Endothelial cell of umbilical vein (primary cell): ENCODE results near the gene PACS1.

ENCODE experiments used
- EZH2 ChIP-seq: IDR thresholded peaks from 2 replicates; pipeline ENCODE4 v1.6.1; 2012; ENCODE audit warnings: borderline replicate concordance, low read depth, mild to moderate bottlenecking, moderate library complexity, low read length, inconsistent platforms; ENCODE audit not compliant: severe bottlenecking
- FOS ChIP-seq: IDR thresholded peaks from 2 replicates; pipeline ENCODE4 v1.6.1; 2011; ENCODE audit warnings: mild to moderate bottlenecking, low read length, moderate library complexity, borderline replicate concordance; ENCODE audit not compliant: insufficient read depth
- MYC ChIP-seq: IDR thresholded peaks from one replicate; pipeline ENCODE4 v1.6.1; 2011; ENCODE audit warnings: mild to moderate bottlenecking, low read depth, low read length
- POLR2A ChIP-seq: IDR thresholded peaks from 2 replicates; pipeline ENCODE4 v1.6.1; 2012; ENCODE audit warnings: low read depth, mild to moderate bottlenecking, control low read depth, low read length
- POLR2AphosphoS5 ChIP-seq: IDR thresholded peaks from 2 replicates; pipeline ENCODE4 v1.6.1; 2012; ENCODE audit warnings: low read depth, mild to moderate bottlenecking, control low read depth, low read length, moderate library complexity; ENCODE audit not compliant: insufficient read depth
- TF ChIP-seq, protein P1 (sequence below), 2 donors: IDR thresholded peaks; 1 replicate in 1 of 2; 2 replicates in 1 of 2; pipeline ENCODE4 v1.5.1; 2011; ENCODE audit warnings: low read length in 2 of 2, mild to moderate bottlenecking in 2 of 2, moderate library complexity in 2 of 2, control low read depth in 1 of 2, inconsistent platforms in 1 of 2, low read depth in 1 of 2; ENCODE audit not compliant: insufficient read depth in 1 of 2; ENCODE audit errors: extremely low read depth in 1 of 2
- TF ChIP-seq, protein P2 (sequence below): IDR thresholded peaks from 2 replicates; pipeline ENCODE4 v1.6.1; 2011; ENCODE audit not compliant: insufficient read depth, insufficient read length

DNA sequence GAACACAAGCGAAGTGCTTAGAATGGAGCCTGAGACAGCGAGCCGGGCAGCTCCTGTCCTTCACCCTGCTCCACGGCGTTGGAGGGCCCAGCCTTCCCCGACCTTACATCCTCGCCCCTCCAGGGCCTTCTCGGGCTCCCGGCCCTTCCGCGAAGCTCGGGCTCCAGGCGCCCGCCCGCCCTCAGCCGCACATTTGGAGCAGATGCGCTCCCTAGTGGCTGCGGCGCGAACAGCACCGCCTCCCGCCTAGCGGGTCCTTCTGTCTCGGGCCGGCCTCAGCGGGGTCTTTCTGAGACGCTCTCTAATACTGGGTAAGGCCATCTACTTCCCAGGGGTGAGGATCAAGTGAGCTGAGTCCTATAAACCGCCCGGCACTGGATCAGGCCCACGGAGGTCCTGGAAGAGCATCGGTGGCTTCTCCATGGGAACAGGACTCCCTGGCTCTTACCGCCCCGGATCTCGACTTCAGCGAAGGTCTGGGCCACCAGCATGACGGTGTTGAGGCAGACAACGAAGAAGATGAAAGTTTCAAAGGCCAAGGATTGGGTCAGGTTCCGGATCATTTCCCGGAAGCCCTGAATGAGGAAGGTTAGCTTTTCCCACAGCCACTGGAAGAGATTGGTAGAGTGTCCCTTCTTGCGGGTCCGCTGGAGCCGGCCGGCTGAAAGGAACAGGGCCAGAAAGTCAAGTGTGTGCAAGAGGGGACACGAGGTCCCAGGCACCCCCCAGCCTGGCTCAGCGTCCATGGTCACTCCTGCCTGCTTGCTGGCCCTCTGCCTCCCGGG lies 47.5 kb upstream of the PACS1 start:
- TF ChIP-seq POLR2A (no peak), MYC (no peak), POLR2AphosphoS5 (peak; percentile 59), EZH2 (no peak), FOS (no peak)
- TF ChIP-seq, protein P1, sequence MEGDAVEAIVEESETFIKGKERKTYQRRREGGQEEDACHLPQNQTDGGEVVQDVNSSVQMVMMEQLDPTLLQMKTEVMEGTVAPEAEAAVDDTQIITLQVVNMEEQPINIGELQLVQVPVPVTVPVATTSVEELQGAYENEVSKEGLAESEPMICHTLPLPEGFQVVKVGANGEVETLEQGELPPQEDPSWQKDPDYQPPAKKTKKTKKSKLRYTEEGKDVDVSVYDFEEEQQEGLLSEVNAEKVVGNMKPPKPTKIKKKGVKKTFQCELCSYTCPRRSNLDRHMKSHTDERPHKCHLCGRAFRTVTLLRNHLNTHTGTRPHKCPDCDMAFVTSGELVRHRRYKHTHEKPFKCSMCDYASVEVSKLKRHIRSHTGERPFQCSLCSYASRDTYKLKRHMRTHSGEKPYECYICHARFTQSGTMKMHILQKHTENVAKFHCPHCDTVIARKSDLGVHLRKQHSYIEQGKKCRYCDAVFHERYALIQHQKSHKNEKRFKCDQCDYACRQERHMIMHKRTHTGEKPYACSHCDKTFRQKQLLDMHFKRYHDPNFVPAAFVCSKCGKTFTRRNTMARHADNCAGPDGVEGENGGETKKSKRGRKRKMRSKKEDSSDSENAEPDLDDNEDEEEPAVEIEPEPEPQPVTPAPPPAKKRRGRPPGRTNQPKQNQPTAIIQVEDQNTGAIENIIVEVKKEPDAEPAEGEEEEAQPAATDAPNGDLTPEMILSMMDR (IDR thresholded peaks at IDR 0.05; ENCODE audit: extremely low read depth in 1 of 2, insufficient read depth in 1 of 2, low read depth in 1 of 2, low read length in 2 of 2): peak; percentile 97 to 98
- TF ChIP-seq, protein P2, sequence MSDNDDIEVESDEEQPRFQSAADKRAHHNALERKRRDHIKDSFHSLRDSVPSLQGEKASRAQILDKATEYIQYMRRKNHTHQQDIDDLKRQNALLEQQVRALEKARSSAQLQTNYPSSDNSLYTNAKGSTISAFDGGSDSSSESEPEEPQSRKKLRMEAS: no peak
